Stimulated activated naive CD8-positive, alpha-beta T cell treated with anti-CD3 and anti-CD28 coated beads, Interleukin-15, Interleukin-2, amounts not matched to agents 100 ng/mL and 50 ng/mL, for 24 hours (primary cell): ENCODE results near the gene HOXC10.

ENCODE experiments used
- H3K27ac Mint-ChIP-seq: one replicate; pipeline ENCODE4 v1.8.0; 2021; ENCODE audit warnings: mild to moderate bottlenecking, mixed read lengths
- H3K27me3 Mint-ChIP-seq: one replicate; pipeline ENCODE4 v1.8.0; 2021; ENCODE audit warnings: mixed read lengths
- H3K36me3 Mint-ChIP-seq: one replicate; pipeline ENCODE4 v1.8.0; 2021; ENCODE audit warnings: low read depth, mixed read lengths
- H3K4me1 Mint-ChIP-seq: one replicate; pipeline ENCODE4 v1.8.0; 2021; ENCODE audit warnings: low read depth, mixed read lengths
- H3K4me3 Mint-ChIP-seq: one replicate; pipeline ENCODE4 v1.8.0; 2021; ENCODE audit warnings: mild to moderate bottlenecking, mixed read lengths
- H3K9me3 Mint-ChIP-seq: one replicate; pipeline ENCODE4 v1.8.0; 2021; ENCODE audit warnings: mixed read lengths

The HOXC10 gene

GRCh38 chr12:54004841-54005530 is 20.0 kb downstream of the HOXC10 start:
- H3K4me3 Mint-ChIP-seq, result no peak overlapping the region
- no peaks in the 10 kb centered on the region for H3K9me3 Mint-ChIP-seq
- no peaks in the 10 kb centered on the region for H3K36me3 Mint-ChIP-seq
- peaks cover 18% of the 10 kb centered on the region for H3K4me1 Mint-ChIP-seq
- H3K27me3 Mint-ChIP-seq, result peaks cover 87% of the 10 kb centered on the region
- no peak overlapping the region for H3K27ac Mint-ChIP-seq

GRCh38 chr12:54005531-54005852 is 20.5 kb downstream of the HOXC10 start:
- H3K27me3 Mint-ChIP-seq, result peaks cover 88% of the 10 kb centered on the region
- no peaks in the 10 kb centered on the region for H3K9me3 Mint-ChIP-seq
- peaks cover 18% of the 10 kb centered on the region for H3K4me1 Mint-ChIP-seq
- no peak overlapping the region for H3K27ac Mint-ChIP-seq
- no peak overlapping the region for H3K4me3 Mint-ChIP-seq
- no peaks in the 10 kb centered on the region for H3K36me3 Mint-ChIP-seq

- no peak overlapping the region for H3K27ac Mint-ChIP-seq
- no peaks in the 10 kb centered on the region for H3K9me3 Mint-ChIP-seq
- H3K4me3 Mint-ChIP-seq, result peak overlapping the region; percentile 66
- no peaks in the 10 kb centered on the region for H3K36me3 Mint-ChIP-seq
- H3K4me1 Mint-ChIP-seq, result peaks cover 19% of the 10 kb centered on the region
- H3K27me3 Mint-ChIP-seq, result peaks cover 88% of the 10 kb centered on the region
Observed at GRCh38 chr12:54005853-54006558, 21.1 kb downstream of the HOXC10 start.

- Mint-ChIP-seq H3K36me3 (no peaks in the 10 kb centered on the region), H3K4me1 (peaks cover 26% of the 10 kb centered on the region), H3K4me3 (peak overlapping the region; percentile 66), H3K9me3 (no peaks in the 10 kb centered on the region), H3K27ac (no peak overlapping the region), H3K27me3 (peaks cover 90% of the 10 kb centered on the region)
Observed at GRCh38 chr12:54006559-54007220, 21.7 kb downstream of the HOXC10 start.

GRCh38 chr12:54007538-54008259 is 22.8 kb downstream of the HOXC10 start:
- Mint-ChIP-seq H3K27me3 (peaks cover 90% of the 10 kb centered on the region), H3K9me3 (no peaks in the 10 kb centered on the region), H3K36me3 (no peaks in the 10 kb centered on the region), H3K27ac (no peak overlapping the region), H3K4me1 (peaks cover 27% of the 10 kb centered on the region), H3K4me3 (no peak overlapping the region)

GRCh38 chr12:54008260-54008552 is 23.3 kb downstream of the HOXC10 start:
- Mint-ChIP-seq H3K4me1 (peaks cover 27% of the 10 kb centered on the region), H3K36me3 (no peaks in the 10 kb centered on the region), H3K9me3 (no peaks in the 10 kb centered on the region), H3K4me3 (no peak overlapping the region), H3K27ac (no peak overlapping the region), H3K27me3 (peaks cover 90% of the 10 kb centered on the region)

GRCh38 chr12:54009171-54010052 is 24.5 kb downstream of the HOXC10 start:
- Mint-ChIP-seq H3K4me3 (no peak overlapping the region), H3K27me3 (peaks cover 89% of the 10 kb centered on the region), H3K9me3 (no peaks in the 10 kb centered on the region), H3K36me3 (no peaks in the 10 kb centered on the region), H3K4me1 (peaks cover 27% of the 10 kb centered on the region), H3K27ac (no peak overlapping the region)

- Mint-ChIP-seq H3K36me3 (peaks cover 4% of the 10 kb centered on the region), H3K4me3 (no peak overlapping the region), H3K27me3 (peaks cover 89% of the 10 kb centered on the region), H3K9me3 (no peaks in the 10 kb centered on the region), H3K27ac (no peak overlapping the region), H3K4me1 (peaks cover 25% of the 10 kb centered on the region)
Observed at GRCh38 chr12:54010053-54010971, 25.4 kb downstream of the HOXC10 start.

GRCh38 chr12:54010972-54011664 is 26.2 kb downstream of the HOXC10 start:
- Mint-ChIP-seq H3K4me1 (peaks cover 22% of the 10 kb centered on the region), H3K36me3 (peaks cover 4% of the 10 kb centered on the region), H3K9me3 (no peaks in the 10 kb centered on the region), H3K27ac (peak overlapping the region; percentile 26), H3K27me3 (peaks cover 90% of the 10 kb centered on the region), H3K4me3 (peak overlapping the region; percentile 4)

GRCh38 chr12:54011665-54012532 is 27.0 kb downstream of the HOXC10 start:
- H3K4me1 Mint-ChIP-seq, result peaks cover 18% of the 10 kb centered on the region
- H3K4me3 Mint-ChIP-seq, result no peak overlapping the region
- H3K27ac Mint-ChIP-seq, result no peak overlapping the region
- no peaks in the 10 kb centered on the region for H3K9me3 Mint-ChIP-seq
- H3K36me3 Mint-ChIP-seq, result peaks cover 4% of the 10 kb centered on the region
- peaks cover 88% of the 10 kb centered on the region for H3K27me3 Mint-ChIP-seq

GRCh38 chr12:54012631-54013409 is 27.9 kb downstream of the HOXC10 start:
- Mint-ChIP-seq H3K27ac (no peak overlapping the region), H3K4me3 (no peak overlapping the region), H3K36me3 (peaks cover 4% of the 10 kb centered on the region), H3K9me3 (no peaks in the 10 kb centered on the region), H3K27me3 (peaks cover 82% of the 10 kb centered on the region), H3K4me1 (peaks cover 26% of the 10 kb centered on the region)
